ENCODE results near the gene ATF7. TPM values are rescaled to one million over a fixed set of nuclear protein-coding genes. Genes with fewer than 3 reads are reported as not detected.
A peak's percentile ranks its signal among the peaks of the same experiment; 100 is the strongest.

Gene ATF7
- total RNA-seq, 1 experiment from 2014 or later, result 44.3 TPM

DNA sequence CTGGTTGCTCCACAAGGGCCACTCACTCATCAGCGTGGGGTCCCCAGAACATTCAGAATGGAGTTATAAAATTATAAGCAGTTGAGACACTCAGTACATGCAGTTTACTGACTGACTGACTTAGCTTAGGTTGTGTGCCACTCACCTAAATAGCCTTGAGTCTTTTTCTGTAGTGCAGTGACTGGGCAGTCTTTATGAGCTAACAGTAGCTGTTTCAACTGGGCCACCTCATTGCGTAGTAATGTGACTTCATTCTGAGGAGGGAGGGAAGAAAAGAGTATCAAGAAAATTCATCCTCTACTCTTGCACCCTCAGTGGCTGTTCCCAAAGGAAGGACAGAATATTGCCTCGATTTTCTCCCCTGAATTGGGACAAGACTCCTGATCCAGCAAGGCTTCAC is 103.1 kb downstream of the ATF7 start:
- Histone ChIP-seq H3K27ac (ENCODE audit: low read depth, low read length, poor library complexity, severe bottlenecking) (no peak overlapping the region), H3K4me1 (ENCODE audit: insufficient read depth, low read length, poor library complexity, severe bottlenecking) (no peaks in the 10 kb centered on the region), H3K4me3 (ENCODE audit: low read depth, low read length, poor library complexity, severe bottlenecking) (no peak overlapping the region), H3K27me3 (replicated peaks; ENCODE audit: insufficient read depth, low read depth, low read length, poor library complexity) (no peaks in the 10 kb centered on the region), H3K9me3 (ENCODE audit: low read depth, low read length, poor library complexity, severe bottlenecking) (no peaks in the 10 kb centered on the region), H3K36me3 (ENCODE audit: insufficient read depth, low read length, poor library complexity, severe bottlenecking) (peaks cover 39% of the 10 kb centered on the region)
- no TSS peak for BruUV-seq (replicated peaks)
- POLR2A ChIA-PET (ENCODE audit: low non-redundant PET), result no interaction called here
- no peak for DNase-seq (ENCODE audit: low spot score)
- intact Hi-C loops (cut with micrococcal nuclease; ENCODE audit: unreplicated experiment), result no loop called here
- CTCF ChIA-PET, result interaction anchor here (0.6 kb wide), 1 partner anchor 55 kb away, joined by 4 read pairs; no protein-coding TSS in a partner anchor
- TF ChIP-seq, protein P1, sequence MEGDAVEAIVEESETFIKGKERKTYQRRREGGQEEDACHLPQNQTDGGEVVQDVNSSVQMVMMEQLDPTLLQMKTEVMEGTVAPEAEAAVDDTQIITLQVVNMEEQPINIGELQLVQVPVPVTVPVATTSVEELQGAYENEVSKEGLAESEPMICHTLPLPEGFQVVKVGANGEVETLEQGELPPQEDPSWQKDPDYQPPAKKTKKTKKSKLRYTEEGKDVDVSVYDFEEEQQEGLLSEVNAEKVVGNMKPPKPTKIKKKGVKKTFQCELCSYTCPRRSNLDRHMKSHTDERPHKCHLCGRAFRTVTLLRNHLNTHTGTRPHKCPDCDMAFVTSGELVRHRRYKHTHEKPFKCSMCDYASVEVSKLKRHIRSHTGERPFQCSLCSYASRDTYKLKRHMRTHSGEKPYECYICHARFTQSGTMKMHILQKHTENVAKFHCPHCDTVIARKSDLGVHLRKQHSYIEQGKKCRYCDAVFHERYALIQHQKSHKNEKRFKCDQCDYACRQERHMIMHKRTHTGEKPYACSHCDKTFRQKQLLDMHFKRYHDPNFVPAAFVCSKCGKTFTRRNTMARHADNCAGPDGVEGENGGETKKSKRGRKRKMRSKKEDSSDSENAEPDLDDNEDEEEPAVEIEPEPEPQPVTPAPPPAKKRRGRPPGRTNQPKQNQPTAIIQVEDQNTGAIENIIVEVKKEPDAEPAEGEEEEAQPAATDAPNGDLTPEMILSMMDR (conservative IDR thresholded peaks at IDR 0.05; ENCODE audit: low read depth, low read length), result no peak

DNA sequence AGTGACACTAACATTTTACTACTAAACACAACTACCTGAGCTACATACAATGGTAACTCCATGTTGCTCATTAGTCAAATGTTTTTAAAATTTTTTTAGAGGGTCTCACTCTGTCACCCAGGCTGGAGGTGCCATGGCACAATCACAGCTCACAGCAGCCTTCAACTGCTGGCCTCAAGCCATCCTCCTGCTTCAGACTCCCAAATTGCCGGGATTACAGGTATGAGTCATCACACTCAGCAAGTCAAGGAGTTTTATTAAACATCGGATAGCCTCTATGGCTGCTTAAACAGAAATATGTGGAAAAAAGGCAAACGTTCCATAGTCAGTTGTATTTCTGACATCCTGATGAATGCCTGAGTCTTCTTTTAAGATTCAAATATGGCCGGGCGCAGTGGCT is 107.8 kb downstream of the ATF7 start:
- Histone ChIP-seq H3K4me1 (ENCODE audit: insufficient read depth, low read length, poor library complexity, severe bottlenecking) (no peaks in the 10 kb centered on the region), H3K9me3 (ENCODE audit: low read depth, low read length, poor library complexity, severe bottlenecking) (no peaks in the 10 kb centered on the region), H3K4me3 (ENCODE audit: low read depth, low read length, poor library complexity, severe bottlenecking) (no peak overlapping the region), H3K36me3 (ENCODE audit: insufficient read depth, low read length, poor library complexity, severe bottlenecking) (peaks cover 45% of the 10 kb centered on the region), H3K27ac (ENCODE audit: low read depth, low read length, poor library complexity, severe bottlenecking) (no peak overlapping the region), H3K27me3 (replicated peaks; ENCODE audit: insufficient read depth, low read depth, low read length, poor library complexity) (no peaks in the 10 kb centered on the region)
- TF ChIP-seq, protein P1 (conservative IDR thresholded peaks at IDR 0.05; ENCODE audit: low read depth, low read length), result no peak
- no peak for TF ChIP-seq EZH2 (IDR thresholded peaks at IDR 0.05; ENCODE audit: borderline replicate concordance, low read depth, low read length, poor library complexity, severe bottlenecking)
- ChIA-PET CTCF (no interaction called here), POLR2A (ENCODE audit: low non-redundant PET) (interaction anchor here (0.5 kb wide), 1 partner anchor 112 kb away, joined by 5 read pairs; no protein-coding TSS in a partner anchor)
- intact Hi-C loops (cut with micrococcal nuclease; ENCODE audit: unreplicated experiment), result no loop called here
- peak; percentile 39 for DNase-seq (ENCODE audit: low spot score)
- no TSS peak for BruUV-seq (replicated peaks)

DNA sequence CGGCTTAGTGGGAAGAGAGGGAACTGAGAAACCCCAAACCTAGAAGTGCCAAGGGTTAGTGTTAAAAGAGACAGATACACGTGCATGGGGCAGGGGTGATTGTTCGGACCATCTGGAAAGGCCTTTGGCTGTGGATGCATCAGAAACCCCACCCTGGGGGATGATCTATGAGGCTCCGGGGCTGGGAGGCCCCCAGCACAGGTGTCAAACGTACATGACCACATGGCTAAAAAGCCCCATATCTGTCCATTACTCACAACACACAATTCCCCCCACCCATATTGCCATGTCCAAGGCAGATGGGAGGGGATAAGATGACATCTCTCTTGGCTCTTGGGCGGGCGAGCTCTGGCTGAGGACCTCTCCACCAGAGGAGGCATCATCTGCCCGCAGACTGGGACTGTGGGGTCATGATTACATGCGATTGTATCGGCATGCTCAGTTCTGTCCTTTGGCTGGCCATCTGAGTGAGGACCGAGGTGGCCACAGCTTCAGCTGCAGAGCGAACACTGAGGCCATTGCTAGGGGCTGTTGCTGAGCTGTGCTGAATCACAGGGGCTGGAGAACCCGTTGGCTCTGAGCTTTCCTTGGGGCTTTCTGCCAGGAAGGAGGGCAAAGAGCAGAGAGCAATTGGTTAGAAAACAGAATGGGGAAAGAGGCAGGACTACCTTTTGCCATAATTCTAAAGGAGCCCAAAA is 109.3 kb downstream of the ATF7 start:
- H3K27ac ChIP-seq (ENCODE audit: low read depth, low read length, poor library complexity, severe bottlenecking), result no peak overlapping the region
- no peaks in the 10 kb centered on the region for H3K9me3 ChIP-seq (ENCODE audit: low read depth, low read length, poor library complexity, severe bottlenecking)
- H3K36me3 ChIP-seq (ENCODE audit: insufficient read depth, low read length, poor library complexity, severe bottlenecking), result peaks cover 41% of the 10 kb centered on the region
- POLR2A ChIA-PET (ENCODE audit: low non-redundant PET), result no interaction called here
- no peaks in the 10 kb centered on the region for H3K27me3 ChIP-seq (replicated peaks; ENCODE audit: insufficient read depth, low read depth, low read length, poor library complexity)
- CTCF ChIA-PET, result no interaction called here
- DNase-seq (ENCODE audit: low spot score), result no peak
- intact Hi-C loops (cut with micrococcal nuclease; ENCODE audit: unreplicated experiment), result no loop called here
- H3K4me3 ChIP-seq (ENCODE audit: low read depth, low read length, poor library complexity, severe bottlenecking), result no peak overlapping the region
- no peaks in the 10 kb centered on the region for H3K4me1 ChIP-seq (ENCODE audit: insufficient read depth, low read length, poor library complexity, severe bottlenecking)
- TF ChIP-seq, protein P1 (conservative IDR thresholded peaks at IDR 0.05; ENCODE audit: low read depth, low read length), result no peak
- BruUV-seq (replicated peaks), result no TSS peak
